Peyer's patch (tissue), 4 donors: ENCODE measurements around the gene LY86. TPM values are rescaled to one million over a fixed set of nuclear protein-coding genes. Genes with fewer than 3 reads are reported as not detected.

Experiments used
- DNase-seq, 3 donors: peaks; one replicate each; pipeline ENCODE4 v3.0.0-alpha.2; 2017 to 2019
- H3K27ac ChIP-seq, 4 donors: fragments of 200-600 bp; sonication (generic); one replicate each; pipeline ENCODE4 v1.5.1; 2016 to 2019
- H3K27me3 ChIP-seq, 2 donors: fragments of 200-600 bp; sonication (generic); one replicate each; pipeline ENCODE4 v1.5.1; 2019
- H3K36me3 ChIP-seq, 3 donors: fragments of 200-600 bp; sonication (generic); one replicate each; pipeline ENCODE4 v1.5.1; 2016 to 2019
- H3K4me1 ChIP-seq, 4 donors: fragments of 200-600 bp; sonication (generic); one replicate each; pipeline ENCODE4 v1.5.1; 2016 to 2019
- H3K4me3 ChIP-seq, 4 donors: fragments of 200-600 bp; sonication (generic); 1 replicate in 3 of 4; 2 replicates in 1 of 4; pipeline ENCODE4 v1.5.1; 2016 to 2019; ENCODE audit warnings: mild to moderate bottlenecking in 1 of 4
- H3K9me3 ChIP-seq, 4 donors: fragments of 200-600 bp; sonication (generic); one replicate each; pipeline ENCODE4 v1.5.1; 2016 to 2019; ENCODE audit warnings: mild to moderate bottlenecking in 1 of 4
- CTCF ChIP-seq, 6 experiments: fragments of 450-650 bp in 4 of 6; fragments of 200-600 bp in 2 of 6; sonication (generic) in 1 of 6; IDR thresholded peaks; one replicate each; pipeline ENCODE4 v1.5.1; 2017 to 2019; ENCODE audit warnings: antibody characterized with exemption in 6 of 6, mild to moderate bottlenecking in 3 of 6, moderate library complexity in 1 of 6
- POLR2A ChIP-seq, 2 donors: fragments of 450-650 bp; IDR thresholded peaks; one replicate each; pipeline ENCODE4 v1.5.1; 2017; ENCODE audit warnings: antibody characterized with exemption in 2 of 2, mild to moderate bottlenecking in 2 of 2, moderate library complexity in 2 of 2
- total RNA-seq, 4 donors: library from RNA; depleted of rRNA; stranded (reverse); fragments of >200 nt; gene quantifications; one replicate each; pipeline ENCODE4 v1.1.0, GENCODE V29; 2016

Gene LY86
- total RNA-seq, 4 donors from 2014 or later = 1.7 to 39.6 TPM; not detected in 2

- no peak overlapping the region for H3K4me3 ChIP-seq
- H3K36me3 ChIP-seq = no peaks in the 10 kb centered on the region
- no peak for TF ChIP-seq CTCF (IDR thresholded peaks at IDR 0.05)
- no peak for TF ChIP-seq POLR2A (IDR thresholded peaks at IDR 0.05)
- H3K9me3 ChIP-seq = no peaks in the 10 kb centered on the region
- DNase-seq = no peak
- H3K4me1 ChIP-seq = no peaks in the 10 kb centered on the region
- no peak overlapping the region for H3K27ac ChIP-seq
- H3K27me3 ChIP-seq = no peaks in the 10 kb centered on the region
Observed at GRCh38 chr6:6635869-6636268, 47.3 kb downstream of the LY86 start.

GRCh38 chr6:6639572-6639971, 51.1 kb downstream of the LY86 start:
- no peaks in the 10 kb centered on the region for H3K27me3 ChIP-seq
- H3K4me3 ChIP-seq = no peak overlapping the region
- H3K27ac ChIP-seq = no peak overlapping the region
- H3K4me1 ChIP-seq = no peaks in the 10 kb centered on the region
- no peak for DNase-seq
- H3K36me3 ChIP-seq = no peaks in the 10 kb centered on the region
- TF ChIP-seq CTCF (IDR thresholded peaks at IDR 0.05) = no peak
- TF ChIP-seq POLR2A (IDR thresholded peaks at IDR 0.05) = no peak
- H3K9me3 ChIP-seq = no peaks in the 10 kb centered on the region

DNA sequence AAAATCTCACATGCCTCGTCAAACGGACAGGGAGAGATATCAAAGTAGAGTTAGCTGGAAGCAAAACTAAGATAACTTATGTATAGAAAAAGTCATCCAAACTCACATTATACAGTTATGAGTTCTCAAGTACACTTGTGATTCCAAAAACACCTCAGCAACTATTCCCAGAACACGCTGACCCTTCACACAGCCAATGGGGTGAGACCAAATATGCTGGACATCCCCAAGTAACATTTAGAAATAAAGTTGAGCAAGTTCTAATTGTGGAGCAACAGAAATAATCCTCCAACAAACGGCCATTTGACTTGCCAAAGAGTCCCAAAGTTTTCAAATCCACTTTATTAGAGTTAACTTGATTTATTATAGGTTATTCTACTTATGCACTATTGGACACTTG, 52.4 kb downstream of the LY86 start:
- DNase-seq = no peak
- Histone ChIP-seq H3K27ac (no peak overlapping the region), H3K9me3 (no peaks in the 10 kb centered on the region), H3K36me3 (no peaks in the 10 kb centered on the region), H3K4me1 (no peaks in the 10 kb centered on the region), H3K27me3 (no peaks in the 10 kb centered on the region), H3K4me3 (no peak overlapping the region)
- no peak for TF ChIP-seq POLR2A (IDR thresholded peaks at IDR 0.05)
- TF ChIP-seq CTCF (IDR thresholded peaks at IDR 0.05) = no peak

GRCh38 chr6:6643398-6643797, 54.9 kb downstream of the LY86 start:
- TF ChIP-seq CTCF (IDR thresholded peaks at IDR 0.05) = no peak
- TF ChIP-seq POLR2A (IDR thresholded peaks at IDR 0.05) = no peak
- Histone ChIP-seq H3K4me1 (no peaks in the 10 kb centered on the region), H3K27me3 (no peaks in the 10 kb centered on the region), H3K9me3 (no peaks in the 10 kb centered on the region), H3K27ac (no peak overlapping the region), H3K36me3 (no peaks in the 10 kb centered on the region), H3K4me3 (no peak overlapping the region)
- no peak for DNase-seq

DNA sequence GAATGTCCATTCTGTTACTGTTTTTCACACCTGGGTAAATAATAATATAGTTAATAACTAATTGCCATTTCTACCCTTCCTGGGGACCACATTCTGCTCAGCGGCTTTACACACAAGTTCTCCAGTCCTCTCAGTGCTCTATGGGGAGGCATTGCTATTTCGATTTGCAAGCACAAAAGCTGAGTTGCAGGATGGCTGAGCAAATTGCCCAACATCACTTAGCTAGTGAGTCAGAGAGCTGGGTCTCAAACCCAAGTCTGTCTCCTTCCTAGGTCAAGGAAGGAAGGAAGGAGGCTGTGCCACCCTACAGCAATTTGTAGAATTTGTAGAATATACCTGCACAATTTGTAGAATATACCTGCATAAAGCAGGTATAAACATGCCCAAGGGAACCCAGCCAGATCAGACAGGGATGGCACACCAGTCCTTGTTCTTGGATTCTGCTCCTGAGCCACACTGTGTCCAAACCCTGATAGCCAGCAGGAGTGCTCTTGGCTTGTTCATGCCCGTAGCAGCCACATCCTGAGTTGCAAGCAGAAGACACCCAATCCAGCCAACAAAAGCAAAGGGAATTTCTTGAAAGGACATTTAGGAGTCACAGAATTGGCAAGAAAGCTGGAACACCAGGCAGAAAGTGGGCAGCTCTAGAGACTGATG, 56.9 kb downstream of the LY86 start:
- no peak for DNase-seq
- H3K27me3 ChIP-seq = no peaks in the 10 kb centered on the region
- H3K27ac ChIP-seq = no peak overlapping the region
- no peak for TF ChIP-seq CTCF (IDR thresholded peaks at IDR 0.05)
- no peak for TF ChIP-seq POLR2A (IDR thresholded peaks at IDR 0.05)
- H3K4me1 ChIP-seq = no peaks in the 10 kb centered on the region
- H3K36me3 ChIP-seq = no peaks in the 10 kb centered on the region
- H3K9me3 ChIP-seq = no peaks in the 10 kb centered on the region
- no peak overlapping the region for H3K4me3 ChIP-seq

- Histone ChIP-seq H3K9me3 (no peaks in the 10 kb centered on the region), H3K4me3 (no peak overlapping the region), H3K27ac (no peak overlapping the region), H3K27me3 (no peaks in the 10 kb centered on the region), H3K36me3 (no peaks in the 10 kb centered on the region), H3K4me1 (no peaks in the 10 kb centered on the region)
- no peak for DNase-seq
- TF ChIP-seq CTCF (IDR thresholded peaks at IDR 0.05) = no peak
- TF ChIP-seq POLR2A (IDR thresholded peaks at IDR 0.05) = no peak
Observed at GRCh38 chr6:6646384-6646783, 57.9 kb downstream of the LY86 start.
